Stimulated activated CD4-positive, alpha-beta T cell treated with anti-CD3 and anti-CD28 coated beads, Interleukin-2, amount 100 ng/mL, for 48 hours (primary cell): Measurements from ENCODE around the gene TUBB6.

ENCODE experiments used
- DNase-seq, 2 donors: peaks; one replicate each; pipeline ENCODE4 v3.0.0-alpha.2; 2020

Gene TUBB6

DNA sequence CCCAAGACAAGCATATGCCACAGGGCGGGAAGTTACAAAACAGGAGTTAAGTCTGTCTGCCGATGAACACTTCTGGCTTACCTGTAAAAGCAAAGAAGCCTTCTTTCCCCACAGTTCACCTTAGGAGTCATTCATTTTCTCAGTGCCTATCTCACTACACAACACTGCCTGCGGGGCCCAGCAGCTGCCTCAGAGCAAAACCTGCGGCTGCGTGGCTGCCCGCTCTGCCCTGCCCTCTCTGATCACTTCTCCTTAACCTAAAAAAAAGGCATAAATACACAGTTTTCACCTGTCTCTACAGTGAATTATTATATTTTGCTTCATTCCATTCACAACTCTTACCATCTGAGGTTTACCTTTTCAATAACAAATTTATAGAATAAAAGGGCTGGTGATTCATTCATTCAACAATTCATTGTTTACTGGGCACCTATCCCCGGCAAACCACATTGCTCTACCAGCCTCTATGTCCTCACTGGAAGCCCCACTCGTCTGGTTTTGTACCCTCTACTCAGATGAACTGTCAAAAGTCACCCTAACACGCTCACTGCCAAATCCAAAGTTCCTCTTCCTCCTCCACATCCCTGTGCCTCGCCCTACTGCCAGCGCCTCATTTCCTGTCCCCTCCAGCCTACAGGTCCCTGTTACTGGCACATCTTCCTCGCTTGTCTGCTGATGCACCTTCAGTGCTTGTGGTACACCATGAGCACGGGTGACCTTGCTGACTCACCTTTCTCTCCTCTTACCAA, 37.6 kb downstream of the TUBB6 start:
- no peak for DNase-seq

- DNase-seq: no peak
Measured at GRCh38 chr18:12346240-12346565, 38.2 kb downstream of the TUBB6 start.

DNA sequence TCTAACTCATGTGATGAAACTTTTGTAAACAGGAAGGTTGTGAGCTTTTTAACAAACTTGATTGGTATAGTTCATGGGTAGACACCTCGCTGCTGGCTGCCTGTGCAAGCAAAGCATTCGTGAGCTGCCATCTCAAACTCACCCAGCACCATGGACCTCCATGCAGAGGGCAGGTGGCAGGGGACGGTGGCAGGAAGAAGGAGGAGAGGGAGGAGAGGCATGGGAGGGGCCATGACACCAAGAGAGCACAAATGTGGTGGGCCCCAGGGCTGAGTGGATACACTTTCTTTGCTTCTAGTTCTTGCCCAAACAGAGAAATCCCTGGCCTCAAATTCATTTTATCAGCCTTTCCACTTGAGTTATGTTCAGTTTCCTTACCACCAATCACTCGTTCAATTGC, 39.9 kb downstream of the TUBB6 start:
- no peak for DNase-seq

- DNase-seq: no peak
Measured at GRCh38 chr18:12352188-12352587, 44.1 kb downstream of the TUBB6 start.

DNA sequence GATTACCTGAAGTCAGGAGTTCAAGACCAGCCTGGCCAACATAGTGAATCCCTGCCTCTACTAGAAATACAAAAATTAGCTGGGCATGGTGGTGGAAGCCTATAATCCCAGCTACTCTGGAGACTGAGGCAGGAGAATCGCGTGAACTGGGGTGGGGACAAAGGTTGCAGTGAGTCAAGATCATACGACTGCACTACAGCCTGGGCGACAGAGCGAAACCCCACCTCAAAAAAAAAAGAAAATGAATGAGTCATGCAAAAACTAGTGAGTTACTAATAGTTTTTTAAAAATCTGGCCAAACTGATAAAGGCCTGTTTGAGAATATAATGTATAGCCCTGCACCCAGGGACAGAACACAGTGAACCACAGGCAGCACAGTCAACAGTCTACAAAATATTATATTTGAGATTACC, 51.5 kb downstream of the TUBB6 start:
- no peak for DNase-seq

GRCh38 chr18:12361770-12362378, 53.8 kb downstream of the TUBB6 start:
- no peak for DNase-seq

DNA sequence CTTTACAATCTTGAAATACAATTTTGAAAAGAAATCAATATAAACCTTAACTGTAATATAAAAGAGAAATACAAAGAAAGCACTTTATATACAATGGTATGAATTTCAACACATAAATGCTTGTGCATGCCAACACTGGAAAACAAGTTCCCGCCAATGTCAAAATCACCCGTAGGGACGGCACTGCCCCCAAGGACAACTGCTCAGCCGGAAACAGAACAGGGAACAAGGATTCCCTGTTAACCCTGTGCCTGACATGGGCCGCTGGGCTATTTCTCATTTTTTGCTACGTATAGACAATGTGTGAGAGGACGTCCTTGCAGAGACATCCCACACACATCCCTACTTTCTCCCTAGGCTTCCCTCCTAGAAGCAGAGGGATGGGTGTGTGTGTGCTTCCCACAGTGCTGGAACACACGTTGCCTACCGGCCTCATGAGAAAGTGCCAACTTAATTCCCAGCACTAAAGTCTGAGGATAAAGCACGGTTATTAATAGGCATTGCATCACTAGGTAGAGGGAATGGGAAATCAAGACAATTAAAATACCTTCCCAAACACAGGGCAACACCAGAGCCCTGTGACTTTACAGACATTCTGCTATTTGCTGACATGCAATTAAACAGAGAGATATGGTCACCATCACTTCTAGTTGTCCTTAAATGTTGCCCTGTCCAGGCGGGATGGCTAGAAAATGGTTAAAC, 54.6 kb downstream of the TUBB6 start:
- DNase-seq: no peak

DNA sequence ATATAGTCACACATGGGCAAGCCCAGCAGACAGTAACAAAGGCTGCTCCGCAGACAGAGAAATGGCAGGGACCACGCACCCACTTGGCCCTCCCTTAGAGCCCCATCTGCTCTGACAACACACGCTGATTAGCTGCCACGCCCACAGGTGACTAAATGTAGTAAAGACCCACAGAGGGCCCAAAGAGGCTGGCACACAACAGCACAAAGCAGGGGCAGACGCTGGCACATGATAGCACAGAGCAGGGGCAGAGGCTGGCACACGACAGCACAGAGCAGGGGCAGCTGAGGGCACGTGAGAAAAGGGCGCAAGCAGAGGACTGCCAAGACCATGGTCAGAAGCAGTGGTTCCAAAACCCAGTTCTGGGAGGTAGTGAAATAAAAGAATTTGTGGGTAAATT, 58.3 kb downstream of the TUBB6 start:
- DNase-seq: no peak

DNA sequence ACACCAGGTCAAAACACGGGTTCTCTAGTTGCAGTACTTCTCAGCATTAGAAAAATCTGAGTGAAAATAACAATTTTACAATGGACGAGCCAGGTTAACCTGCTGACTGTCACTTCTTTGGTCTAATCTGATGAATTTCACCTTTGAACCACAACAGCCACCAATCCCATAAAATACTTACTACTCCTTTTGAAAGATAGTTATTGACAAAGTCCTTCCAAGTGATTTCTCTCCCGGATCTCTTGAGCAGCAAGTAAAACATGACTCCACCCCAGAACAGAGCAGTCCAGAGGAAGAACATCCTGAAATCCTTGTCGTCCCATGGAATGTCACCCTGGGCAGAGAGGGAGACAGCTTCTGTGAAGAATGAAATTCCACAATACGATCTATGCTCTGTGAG, 58.7 kb downstream of the TUBB6 start:
- DNase-seq: no peak

- no peak for DNase-seq
Measured at GRCh38 chr18:12369211-12369610, 61.2 kb downstream of the TUBB6 start.

DNA sequence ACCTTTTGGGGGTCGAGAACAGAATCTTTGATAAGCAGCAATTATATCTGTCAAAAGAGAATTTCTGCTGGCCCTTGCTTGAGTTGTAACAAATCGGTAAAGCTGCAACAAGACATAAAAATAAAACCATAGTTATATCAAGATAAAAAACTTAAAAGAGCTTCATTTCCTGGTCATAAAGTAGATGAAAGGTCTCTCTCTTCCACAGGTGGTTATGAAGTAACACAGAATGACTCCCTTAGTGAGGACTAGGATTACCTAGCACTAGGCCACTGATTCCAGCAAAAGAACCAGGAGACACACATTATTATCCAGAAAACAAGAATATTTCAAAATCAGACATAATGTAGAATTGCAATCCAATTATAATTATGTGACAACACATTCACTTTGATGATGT, 63.5 kb downstream of the TUBB6 start:
- no peak for DNase-seq

- no peak for DNase-seq
Measured at GRCh38 chr18:12372406-12372805, 64.4 kb downstream of the TUBB6 start.

DNA sequence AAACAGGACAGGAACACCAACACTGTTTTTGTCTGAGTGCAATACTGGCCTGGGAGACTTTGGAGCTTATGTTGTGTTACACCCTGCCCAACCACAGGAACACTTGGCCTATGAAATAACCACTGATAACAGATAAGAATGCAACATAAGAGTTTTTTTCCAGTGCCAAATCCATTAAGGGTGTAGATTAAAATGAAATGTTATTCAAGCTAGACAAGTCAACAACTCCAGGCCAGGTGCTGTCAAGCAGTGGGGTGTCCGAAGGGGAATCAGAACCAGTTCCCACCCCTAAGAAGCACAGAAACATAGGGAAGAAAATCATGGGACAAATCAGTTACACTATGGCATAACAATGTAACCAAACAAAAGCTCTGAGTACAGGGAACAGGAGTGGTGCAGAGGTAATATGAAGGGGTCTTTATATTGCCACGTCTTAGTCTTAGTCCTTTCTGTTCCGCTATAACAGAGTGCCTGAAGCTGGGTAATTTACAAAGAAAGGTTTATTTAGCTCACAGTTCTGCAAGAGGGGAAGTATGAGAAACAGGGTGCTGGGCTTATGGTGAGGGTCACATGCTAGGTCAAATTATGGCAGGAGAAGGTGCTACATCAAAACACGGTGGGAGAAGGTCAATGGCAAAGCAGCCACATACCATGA, 65.2 kb downstream of the TUBB6 start:
- no peak for DNase-seq

- no peak for DNase-seq
Measured at GRCh38 chr18:12373771-12374116, 65.7 kb downstream of the TUBB6 start.

- no peak for DNase-seq
Measured at GRCh38 chr18:12374401-12374800, 66.4 kb downstream of the TUBB6 start.
